ENCODE results near the gene ADGRB3. TPM values are rescaled to one million over a fixed set of nuclear protein-coding genes. Genes with fewer than 3 reads are reported as not detected.

The ADGRB3 gene
- total and polyA plus RNA-seq, 2 donors (not counting 1 experiment from before 2014, with no cell fraction given) = not detected

DNA sequence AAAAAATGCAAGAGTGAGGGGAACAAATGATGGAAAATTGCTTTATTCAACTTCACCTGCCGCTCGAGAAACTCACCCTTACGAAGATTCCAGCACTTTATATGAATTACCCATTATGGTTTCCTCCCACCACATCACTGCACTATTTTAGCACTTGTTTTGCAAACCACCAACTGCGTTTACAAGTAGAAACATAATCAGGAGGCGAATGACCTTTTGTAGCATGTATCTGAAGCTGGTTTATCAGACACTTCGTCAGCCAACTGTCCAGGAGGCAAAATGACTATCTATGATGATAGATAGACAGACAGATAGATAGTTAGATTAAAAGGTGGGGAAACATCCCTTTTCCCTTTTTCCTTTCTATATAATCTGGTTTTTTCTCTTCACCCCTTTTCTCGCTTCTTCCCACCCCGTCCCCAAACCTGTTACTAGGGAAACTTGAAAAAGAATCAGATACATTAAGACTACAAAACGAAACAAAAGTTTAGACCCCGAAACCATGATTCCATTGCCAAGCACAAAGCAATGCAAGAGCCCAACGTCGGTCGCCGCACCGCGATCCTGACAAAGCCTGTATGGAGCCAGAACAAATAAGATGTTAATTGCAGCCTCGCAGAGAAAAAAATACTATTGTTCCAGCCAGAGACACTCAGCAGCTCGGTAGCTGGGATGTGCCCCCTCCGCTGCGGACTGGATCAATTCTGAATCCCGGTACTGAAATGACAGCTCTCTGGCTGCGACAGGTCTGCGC, 933 bp upstream of the ADGRB3 start:
- Mint-ChIP-seq H3K9me3 (ENCODE audit: insufficient read depth) (no peaks in the 10 kb centered on the region), H3K4me3 (peak overlapping the region; percentile 89), H3K27ac (no peak overlapping the region), H3K27me3 (peaks cover 43% of the 10 kb centered on the region), H3K4me1 (peaks cover 24% of the 10 kb centered on the region)
- TF ChIP-seq CTCF (IDR thresholded peaks at IDR 0.05) (no peak), EZH2 (IDR thresholded peaks at IDR 0.05; ENCODE audit: borderline replicate concordance, insufficient read depth, low read depth, low read length, poor library complexity, severe bottlenecking) (no peak)
- Histone ChIP-seq H3K4me1 (ENCODE audit: control insufficient read depth in 2 of 2, insufficient read depth in 2 of 2, low read length in 2 of 2) (peaks cover 20 to 21% of the 10 kb centered on the region in 2 donors), H3K9ac (ENCODE audit: low read length) (peak overlapping the region; percentile 58), H3K4me2 (replicated peaks; ENCODE audit: low read depth, low read length, poor library complexity, severe bottlenecking) (peak overlapping the region; percentile 70), H4K20me1 (ENCODE audit: control insufficient read depth, insufficient read depth, low read length, poor library complexity, severe bottlenecking) (no peaks in the 10 kb centered on the region), H2AFZ (ENCODE audit: insufficient read depth, low read depth, low read length, poor library complexity, severe bottlenecking) (peak overlapping the region; percentile 75), H3K27me3 (replicated peaks in 1 of 4; ENCODE audit: control extremely low read depth in 1 of 4, control insufficient read depth in 3 of 4, insufficient read depth in 4 of 4, low read length in 3 of 4) (peaks cover 1 to 16% (median 11%) of the 10 kb centered on the region in 4 experiments), H3K36me3 (replicated peaks in 1 of 2; ENCODE audit: control extremely low read depth in 1 of 2, control insufficient read depth in 1 of 2, extremely low read depth in 1 of 2, insufficient read depth in 2 of 2, low read length in 1 of 2) (no peaks in the 10 kb centered on the region), H3K27ac (ENCODE audit: low read length in 2 of 2) (no peak overlapping the region), H3K9me3 (ENCODE audit: control extremely low read depth in 1 of 3, control insufficient read depth in 2 of 3, insufficient read depth in 1 of 3, low read length in 2 of 3) (no peaks in the 10 kb centered on the region), H3K79me2 (ENCODE audit: control insufficient read depth, insufficient read depth, low read length) (no peaks in the 10 kb centered on the region), H3K4me3 (ENCODE audit: control extremely low read depth in 1 of 5, extremely low read depth in 1 of 5, insufficient read depth in 1 of 5, low read depth in 2 of 5, low read length in 4 of 5) (peak overlapping the region; percentile 8 to 63 (median 40))
- 1% methylated on average over 17 of the region's 23 CpGs for WGBS (ENCODE audit: insufficient coverage)
- CTCF ChIA-PET = no interaction called here
- intact Hi-C loops (cut with micrococcal nuclease) = no loop called here
- ATAC-seq (ENCODE audit: low read depth) = no peak
- DNase-seq = peak; percentile 12
- POLR2A ChIA-PET = no interaction called here

- Mint-ChIP-seq H3K27ac (no peak overlapping the region), H3K9me3 (ENCODE audit: insufficient read depth) (no peaks in the 10 kb centered on the region), H3K27me3 (peaks cover 51% of the 10 kb centered on the region), H3K4me1 (peaks cover 26% of the 10 kb centered on the region), H3K4me3 (peak overlapping the region; percentile 86)
- peak overlapping the region; percentile 32 for H2AFZ ChIP-seq (ENCODE audit: insufficient read depth, low read depth, low read length, poor library complexity, severe bottlenecking)
- CTCF ChIA-PET = no interaction called here
- no peak for ATAC-seq (ENCODE audit: low read depth)
- H3K4me3 ChIP-seq (ENCODE audit: control extremely low read depth in 1 of 5, extremely low read depth in 1 of 5, insufficient read depth in 1 of 5, low read depth in 2 of 5, low read length in 4 of 5) = peak overlapping the region in 4 of 5 experiments; percentile 22 to 42 (median 34)
- H3K79me2 ChIP-seq (ENCODE audit: control insufficient read depth, insufficient read depth, low read length) = no peaks in the 10 kb centered on the region
- H4K20me1 ChIP-seq (ENCODE audit: control insufficient read depth, insufficient read depth, low read length, poor library complexity, severe bottlenecking) = no peaks in the 10 kb centered on the region
- no peak for TF ChIP-seq CTCF (IDR thresholded peaks at IDR 0.05)
- no peak for TF ChIP-seq EZH2 (IDR thresholded peaks at IDR 0.05; ENCODE audit: borderline replicate concordance, insufficient read depth, low read depth, low read length, poor library complexity, severe bottlenecking)
- POLR2A ChIA-PET = no interaction called here
- intact Hi-C loops (cut with micrococcal nuclease) = loop anchor here (5.0 kb wide), 1 partner anchor 1472 kb away; no protein-coding TSS in a partner anchor
- no CpG with 5 or more reads among the region's 15 CpGs for whole genome bisulfite sequencing (ENCODE audit: insufficient coverage)
- no peak for DNase-seq
- H3K36me3 ChIP-seq (replicated peaks in 1 of 2; ENCODE audit: control extremely low read depth in 1 of 2, control insufficient read depth in 1 of 2, extremely low read depth in 1 of 2, insufficient read depth in 2 of 2, low read length in 1 of 2) = no peaks in the 10 kb centered on the region
- H3K4me1 ChIP-seq (ENCODE audit: control insufficient read depth in 2 of 2, insufficient read depth in 2 of 2, low read length in 2 of 2) = peaks cover 20 to 21% of the 10 kb centered on the region in 2 donors
- H3K27ac ChIP-seq (ENCODE audit: low read length in 2 of 2) = no peak overlapping the region
- peak overlapping the region; percentile 34 for H3K9ac ChIP-seq (ENCODE audit: low read length)
- H3K27me3 ChIP-seq (replicated peaks in 1 of 4; ENCODE audit: control extremely low read depth in 1 of 4, control insufficient read depth in 3 of 4, insufficient read depth in 4 of 4, low read length in 3 of 4) = peaks cover 1 to 16% (median 11%) of the 10 kb centered on the region in 4 experiments
- peak overlapping the region; percentile 70 for H3K4me2 ChIP-seq (replicated peaks; ENCODE audit: low read depth, low read length, poor library complexity, severe bottlenecking)
- H3K9me3 ChIP-seq (ENCODE audit: control extremely low read depth in 1 of 3, control insufficient read depth in 2 of 3, insufficient read depth in 1 of 3, low read length in 2 of 3) = no peaks in the 10 kb centered on the region
These were observed 277 bp downstream of the ADGRB3 start for GRCh38 chr6:68635412-68635705.
